OCI-LY1 (cell line): Measurements from ENCODE around the gene FREM3.

Source experiments
- CTCF ChIP-seq: fragments of 200-600 bp; sonication (generic), shearing (Covaris generic); IDR thresholded peaks from 2 replicates; pipeline ENCODE4 v1.5.1; 2017; ENCODE audit warnings: mild to moderate bottlenecking, antibody characterized with exemption, low read length, moderate library complexity, mixed read lengths
- EZH2 ChIP-seq: fragments of 200-600 bp; sonication (generic), shearing (Covaris generic); IDR thresholded peaks from 2 replicates; pipeline ENCODE4 v1.8.0; 2017; ENCODE audit warnings: borderline replicate concordance, mixed run types, mild to moderate bottlenecking, antibody characterized with exemption, low read length, moderate library complexity, mixed read lengths

- no peak; the same call in 1 of the 2 replicates for TF ChIP-seq CTCF
- no peak for TF ChIP-seq EZH2
These were observed 11.2 kb upstream of the FREM3 start for GRCh38 chr4:143711543-143712154.
